B cell (primary cell): ENCODE data around the gene MED12L. TPM values are rescaled to one million over a fixed set of nuclear protein-coding genes. Genes with fewer than 3 reads are reported as not detected.

Source experiments
- ATAC-seq: fragments of 200-7000 bp; cut with Tn5 transposase; one replicate; pipeline ENCODE4 v1.10.0; 2021; ENCODE audit warnings: low read depth, mild to moderate bottlenecking, moderate number of reproducible peaks, moderate library complexity
- CTCF ChIA-PET: fragments of 350-600 bp; sonication (Branson Sonifier 250); formaldehyde crosslinking; loops from one replicate; lab custom pipeline; 2021; ENCODE audit warnings: antibody characterized with exemption, inconsistent platforms; lab: Charles Lee
- POLR2A ChIA-PET: fragments of 350-600 bp; sonication (Branson Sonifier 250); formaldehyde crosslinking; loops from one replicate; lab custom pipeline; 2021; ENCODE audit warnings: antibody characterized with exemption; lab: Charles Lee
- DNase-seq: peaks from one replicate; pipeline ENCODE4 v3.0.0; 2013
- H2AFZ ChIP-seq: 2 replicates; pipeline ENCODE4 v1.6.1; 2012; ENCODE audit warnings: mild to moderate bottlenecking, low read depth, low read length; ENCODE audit not compliant: insufficient read depth, poor library complexity, severe bottlenecking
- H3K27ac ChIP-seq, 2 donors: 1 replicate in 1 of 2; 2 replicates in 1 of 2; pipeline ENCODE4 v1.5.1; 2012 to 2013; ENCODE audit warnings: low read length in 2 of 2, mild to moderate bottlenecking in 2 of 2, moderate library complexity in 1 of 2
- H3K27me3 ChIP-seq, 4 experiments: fragments of 200-600 bp in 1 of 4; sonication (generic) in 1 of 4; replicated peaks in 1 of 4; 1 replicate in 2 of 4; 2 replicates in 2 of 4; pipeline versions ENCODE4 v1.6.1 to v1.7.0; 2013 to 2016; ENCODE audit warnings: low read length in 3 of 4, mild to moderate bottlenecking in 2 of 4, mixed read lengths in 1 of 4, moderate library complexity in 1 of 4; ENCODE audit not compliant: insufficient read depth in 4 of 4, control insufficient read depth in 3 of 4; ENCODE audit errors: control extremely low read depth in 1 of 4
- H3K36me3 ChIP-seq, 2 experiments: replicated peaks in 1 of 2; 1 replicate in 1 of 2; 2 replicates in 1 of 2; pipeline versions ENCODE4 v1.6.1 to v1.7.1; 2013; ENCODE audit warnings: low read length in 1 of 2; ENCODE audit not compliant: insufficient read depth in 2 of 2, control insufficient read depth in 1 of 2; ENCODE audit errors: control extremely low read depth in 1 of 2, extremely low read depth in 1 of 2
- H3K4me1 ChIP-seq, 2 donors: fragments of 200-600 bp in 1 of 2; sonication (generic) in 1 of 2; 1 replicate in 1 of 2; 2 replicates in 1 of 2; pipeline versions ENCODE4 v1.5.1 to v1.6.1; 2013 to 2017; ENCODE audit warnings: low read length in 2 of 2; ENCODE audit not compliant: control insufficient read depth in 2 of 2, insufficient read depth in 2 of 2
- H3K4me2 ChIP-seq: replicated peaks from 2 replicates; pipeline ENCODE3; 2012; ENCODE audit warnings: mild to moderate bottlenecking, low read depth, low read length; ENCODE audit not compliant: poor library complexity, severe bottlenecking
- H3K4me3 ChIP-seq, 5 experiments: fragments of 200-600 bp in 1 of 5; sonication (generic) in 1 of 5; 1 replicate in 3 of 5; 2 replicates in 2 of 5; pipeline versions ENCODE4 v1.5.1 to v1.7.0; 2011 to 2016; ENCODE audit warnings: low read length in 4 of 5, mild to moderate bottlenecking in 4 of 5, low read depth in 2 of 5, control low read depth in 1 of 5, moderate library complexity in 1 of 5; ENCODE audit not compliant: insufficient read depth in 1 of 5; ENCODE audit errors: control extremely low read depth in 1 of 5, extremely low read depth in 1 of 5
- H3K79me2 ChIP-seq: fragments of 200-600 bp; sonication (generic); one replicate; pipeline ENCODE4 v1.6.0; 2016; ENCODE audit warnings: low read length; ENCODE audit not compliant: control insufficient read depth, insufficient read depth
- H3K9ac ChIP-seq: fragments of 200-600 bp; sonication (generic); 2 replicates; pipeline ENCODE4 v1.6.1; 2017; ENCODE audit warnings: mild to moderate bottlenecking, low read length, moderate library complexity
- H3K9me3 ChIP-seq, 3 donors: one replicate each; pipeline versions ENCODE4 v1.6.1 to v1.7.1; 2013; ENCODE audit warnings: low read length in 2 of 3; ENCODE audit not compliant: control insufficient read depth in 2 of 3, insufficient read depth in 1 of 3; ENCODE audit errors: control extremely low read depth in 1 of 3
- H4K20me1 ChIP-seq: 2 replicates; pipeline ENCODE4 v1.6.0; 2012; ENCODE audit warnings: mild to moderate bottlenecking, low read length; ENCODE audit not compliant: insufficient read depth, control insufficient read depth, poor library complexity, severe bottlenecking
- H3K27ac Mint-ChIP-seq: one replicate; pipeline ENCODE4 v1.8.0; 2021; ENCODE audit warnings: mixed read lengths
- H3K27me3 Mint-ChIP-seq: one replicate; pipeline ENCODE4 v1.8.0; 2021; ENCODE audit warnings: mixed read lengths
- H3K4me1 Mint-ChIP-seq: one replicate; pipeline ENCODE4 v1.8.0; 2021; ENCODE audit warnings: mixed read lengths
- H3K4me3 Mint-ChIP-seq: one replicate; pipeline ENCODE4 v1.8.0; 2021; ENCODE audit warnings: mixed read lengths
- H3K9me3 Mint-ChIP-seq: one replicate; pipeline ENCODE4 v1.8.0; 2022; ENCODE audit warnings: mixed read lengths; ENCODE audit not compliant: insufficient read depth
- EZH2 ChIP-seq: IDR thresholded peaks from 2 replicates; pipeline ENCODE4 v1.6.1; 2012; ENCODE audit warnings: borderline replicate concordance, low read depth, mild to moderate bottlenecking, moderate library complexity, low read length; ENCODE audit not compliant: insufficient read depth, poor library complexity, severe bottlenecking
- WGBS: methylation state at CpG from one replicate; pipeline ENCODE4 v1.1.5; 2013; ENCODE audit warnings: missing lambda C conversion rate; ENCODE audit not compliant: insufficient coverage; 5-methylcytosine and 5-hydroxymethylcytosine counted together
- intact Hi-C: fragments of 100-400 bp; cut with micrococcal nuclease; formaldehyde crosslinking; loops from one replicate; pipeline ENCODE4 v1.10.0; 2022
- polyA plus RNA-seq: library from polyadenylated mRNA; depleted of rRNA; stranded (reverse); fragments of >200 nt; gene quantifications from 2 replicates; pipeline ENCODE4 v1.2.3, GENCODE V29; 2012
- total RNA-seq, 2 donors: library from RNA; stranded (reverse); fragments of 120-200 nt in 1 of 2; gene quantifications; 1 replicate in 1 of 2; 2 replicates in 1 of 2; pipeline versions ENCODE4 v1.2.3 to v1.2.4, GENCODE V29; 2013 to 2022
- TF ChIP-seq, protein P1 (sequence below): fragments of 200-600 bp; IDR thresholded peaks from one replicate; pipeline ENCODE4 v1.8.0; 2022; ENCODE audit warnings: antibody characterized with exemption, mild to moderate bottlenecking

Gene MED12L
- total and polyA plus RNA-seq, 2 donors (not counting 1 experiment from before 2014, with no cell fraction given): 0.07 to 0.30 TPM

DNA sequence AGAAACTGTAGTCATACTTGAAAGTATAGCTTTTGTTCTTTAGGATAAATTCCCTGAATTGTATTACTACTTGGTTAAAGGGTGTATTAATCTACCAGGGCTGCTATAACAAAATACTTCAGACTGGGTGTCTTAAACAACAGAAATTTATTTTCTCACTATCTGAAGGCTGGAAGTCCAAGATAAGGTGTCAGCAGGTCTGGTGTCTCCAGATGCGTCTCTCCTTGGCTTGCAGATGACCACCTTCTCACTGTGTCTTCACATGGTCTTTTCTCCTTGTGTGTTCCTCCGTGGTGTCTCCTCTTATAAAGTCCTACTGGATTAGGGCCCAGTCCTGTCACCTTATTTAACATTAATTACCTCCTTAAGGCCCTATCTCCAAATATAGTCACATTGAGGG, 33.7 kb downstream of the MED12L start:
- Histone ChIP-seq H3K4me2 (no peak overlapping the region), H3K9me3 (no peaks in the 10 kb centered on the region), H3K4me3 (no peak overlapping the region), H3K27ac (no peak overlapping the region), H3K4me1 (no peaks in the 10 kb centered on the region), H3K27me3 (no peaks in the 10 kb centered on the region), H2AFZ (no peak overlapping the region), H3K79me2 (no peaks in the 10 kb centered on the region), H3K36me3 (no peaks in the 10 kb centered on the region), H4K20me1 (no peaks in the 10 kb centered on the region), H3K9ac (no peak overlapping the region)
- Mint-ChIP-seq H3K9me3 (no peaks in the 10 kb centered on the region), H3K27ac (no peak overlapping the region), H3K4me3 (no peak overlapping the region), H3K4me1 (no peaks in the 10 kb centered on the region), H3K27me3 (peaks cover 3% of the 10 kb centered on the region)
- ATAC-seq: no peak
- ChIA-PET CTCF (no interaction called here), POLR2A (no interaction called here)
- TF ChIP-seq, protein P1, sequence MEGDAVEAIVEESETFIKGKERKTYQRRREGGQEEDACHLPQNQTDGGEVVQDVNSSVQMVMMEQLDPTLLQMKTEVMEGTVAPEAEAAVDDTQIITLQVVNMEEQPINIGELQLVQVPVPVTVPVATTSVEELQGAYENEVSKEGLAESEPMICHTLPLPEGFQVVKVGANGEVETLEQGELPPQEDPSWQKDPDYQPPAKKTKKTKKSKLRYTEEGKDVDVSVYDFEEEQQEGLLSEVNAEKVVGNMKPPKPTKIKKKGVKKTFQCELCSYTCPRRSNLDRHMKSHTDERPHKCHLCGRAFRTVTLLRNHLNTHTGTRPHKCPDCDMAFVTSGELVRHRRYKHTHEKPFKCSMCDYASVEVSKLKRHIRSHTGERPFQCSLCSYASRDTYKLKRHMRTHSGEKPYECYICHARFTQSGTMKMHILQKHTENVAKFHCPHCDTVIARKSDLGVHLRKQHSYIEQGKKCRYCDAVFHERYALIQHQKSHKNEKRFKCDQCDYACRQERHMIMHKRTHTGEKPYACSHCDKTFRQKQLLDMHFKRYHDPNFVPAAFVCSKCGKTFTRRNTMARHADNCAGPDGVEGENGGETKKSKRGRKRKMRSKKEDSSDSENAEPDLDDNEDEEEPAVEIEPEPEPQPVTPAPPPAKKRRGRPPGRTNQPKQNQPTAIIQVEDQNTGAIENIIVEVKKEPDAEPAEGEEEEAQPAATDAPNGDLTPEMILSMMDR: no peak
- no peak for TF ChIP-seq EZH2
- 100% methylated on average over 1 of the region's 2 CpGs for WGBS
- DNase-seq: no peak
- intact Hi-C loops: no loop called here

GRCh38 chr3:151120409-151120808, 34.9 kb downstream of the MED12L start:
- Mint-ChIP-seq H3K4me1 (no peaks in the 10 kb centered on the region), H3K27me3 (peaks cover 3% of the 10 kb centered on the region), H3K4me3 (no peak overlapping the region), H3K27ac (no peak overlapping the region), H3K9me3 (no peaks in the 10 kb centered on the region)
- no peak overlapping the region for H3K9ac ChIP-seq
- no peak for DNase-seq
- no peak overlapping the region for H3K4me3 ChIP-seq
- no peak for ATAC-seq
- H3K27ac ChIP-seq: no peak overlapping the region
- no peaks in the 10 kb centered on the region for H4K20me1 ChIP-seq
- intact Hi-C loops: no loop called here
- H3K27me3 ChIP-seq: no peaks in the 10 kb centered on the region
- TF ChIP-seq, protein P1: no peak
- TF ChIP-seq EZH2: no peak
- WGBS: no CpG with 5 or more reads among the region's 2 CpGs
- H3K9me3 ChIP-seq: no peaks in the 10 kb centered on the region
- no peaks in the 10 kb centered on the region for H3K36me3 ChIP-seq
- ChIA-PET POLR2A (no interaction called here), CTCF (interaction anchor here (1.2 kb wide), 1 partner anchor 26 kb away, joined by 3 read pairs; no protein-coding TSS in a partner anchor)
- no peaks in the 10 kb centered on the region for H3K4me1 ChIP-seq
- H2AFZ ChIP-seq: no peak overlapping the region
- H3K79me2 ChIP-seq: no peaks in the 10 kb centered on the region
- no peak overlapping the region for H3K4me2 ChIP-seq
